H1 (cell line): ENCODE data around the gene SMYD3. TPM values are rescaled to one million over a fixed set of nuclear protein-coding genes. Genes with fewer than 3 reads are reported as not detected.

Source experiments
- ASH2L ChIP-seq: fragments of 200-600, 300-600 bp; sonication (generic); IDR thresholded peaks from one replicate; pipeline ENCODE4 v1.7.1; 2017; ENCODE audit warnings: low read length
- polyA plus RNA-seq, 7 experiments: library from polyadenylated mRNA; depleted of rRNA in 3 of 7; stranded (reverse) in 5 of 7; unstranded in 2 of 7; fragments of >200 nt in 5 of 7; fragments of 200-250 nt in 2 of 7; gene quantifications; 1 replicate in 5 of 7; 2 replicates in 1 of 7; 4 replicates in 1 of 7; pipeline versions ENCODE4 v1.2.1 to v1.2.3, GENCODE V29; 2011 to 2013; ENCODE audit warnings: missing spikeins in 2 of 7, mixed read lengths in 2 of 7
- total RNA-seq: library from RNA; stranded (reverse); fragmentation: NEBNext Ultra II Directional; extraction: Animal tissue kit (Norgen Biotek cat#: 25700); gene quantifications from 2 replicates; pipeline ENCODE4 v1.2.1, GENCODE V29; 2021

The SMYD3 gene
- total and polyA plus RNA-seq, 2 of the 8 experiments (the other 6 are each of a cell fraction or from before 2014, with no cell fraction given): 17.3 to 25.4 TPM

DNA sequence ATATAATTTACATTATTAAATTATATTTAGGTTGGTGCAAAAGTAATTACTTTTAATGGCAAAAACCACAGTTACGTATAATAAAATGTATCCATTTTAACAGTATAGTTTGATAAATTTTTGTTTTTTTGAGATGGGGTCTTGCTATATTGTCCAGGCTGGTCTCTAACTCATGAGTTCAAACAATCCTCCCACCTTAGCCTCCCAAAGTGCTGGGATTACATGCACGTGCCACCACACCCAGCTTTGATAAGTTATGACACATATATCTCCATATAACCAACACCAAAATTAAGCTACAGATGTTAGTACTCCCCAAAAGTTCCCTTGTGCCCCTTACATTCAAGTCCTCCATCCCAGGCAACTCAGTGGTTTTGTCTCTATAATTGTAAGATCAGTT is 163.1 kb downstream of the SMYD3 start (continued):
- no peak for TF ChIP-seq ASH2L
- TF ChIP-seq, all 59 proteins: peak for 0
